Measurements from ENCODE around the gene GBF1. TPM values are rescaled to one million over a fixed set of nuclear protein-coding genes. Genes with fewer than 3 reads are reported as not detected.

The GBF1 gene
- total RNA-seq, 1 donor, result 52.1 TPM

GRCh38 chr10:102426803-102427287 lies 181.5 kb downstream of the GBF1 start:
- TF ChIP-seq CTCF (IDR thresholded peaks at IDR 0.05; ENCODE audit: insufficient read depth, low read length), result no peak
- no peak overlapping the region for H3K4me3 ChIP-seq (ENCODE audit: low read depth, low read length)
- DNase-seq (ENCODE audit: low read depth), result no peak

GRCh38 chr10:102429468-102429867 lies 184.1 kb downstream of the GBF1 start:
- no peak for TF ChIP-seq CTCF (IDR thresholded peaks at IDR 0.05; ENCODE audit: insufficient read depth, low read length)
- no peak overlapping the region for H3K4me3 ChIP-seq (ENCODE audit: low read depth, low read length)
- no peak for DNase-seq (ENCODE audit: low read depth)

- TF ChIP-seq CTCF (IDR thresholded peaks at IDR 0.05; ENCODE audit: insufficient read depth, low read length), result peak; percentile 3
- peak overlapping the region; percentile 95 for H3K4me3 ChIP-seq (ENCODE audit: low read depth, low read length)
- DNase-seq (ENCODE audit: low read depth), result peak; percentile 54
Measured at GRCh38 chr10:102431452-102432124, 186.3 kb downstream of the GBF1 start.

Other genes with a start within 250 kb of the GBF1 start
- gene ARMH3, start 189.4 kb upstream of the GBF1 start, total RNA-seq (ENCODE audit: low replicate concordance), result 13.6 and 25.3 TPM in 2 replicates
- 18.2 and 37.0 TPM in 2 replicates for gene HPS6, start 180.2 kb upstream of the GBF1 start, total RNA-seq (ENCODE audit: low replicate concordance)
- 28.3 and 35.6 TPM in 2 replicates for gene LDB1, start 125.2 kb upstream of the GBF1 start, total RNA-seq (ENCODE audit: low replicate concordance)
- 14.3 and 22.8 TPM in 2 replicates for gene PPRC1, start 112.5 kb upstream of the GBF1 start, total RNA-seq (ENCODE audit: low replicate concordance)
- 37.2 and 45.3 TPM in 2 replicates for gene NOLC1, start 93.1 kb upstream of the GBF1 start, total RNA-seq (ENCODE audit: low replicate concordance)
- gene ELOVL3, start 19.2 kb upstream of the GBF1 start, total RNA-seq (ENCODE audit: low replicate concordance), result 0.09 TPM in 1 of 2 replicates, not detected in the other
- not detected in 2 replicates for gene PITX3, start 4.0 kb upstream of the GBF1 start, total RNA-seq (ENCODE audit: low replicate concordance)
- 9.0 and 16.2 TPM in 2 replicates for gene NFKB2, start 150.2 kb downstream of the GBF1 start, total RNA-seq (ENCODE audit: low replicate concordance)
- gene PSD, start 173.3 kb downstream of the GBF1 start, total RNA-seq (ENCODE audit: low replicate concordance), result 0.18 and 1.3 TPM in 2 replicates
- gene FBXL15, start 175.3 kb downstream of the GBF1 start, total RNA-seq (ENCODE audit: low replicate concordance), result 5.2 and 39.6 TPM in 2 replicates
- gene CUEDC2, start 187.0 kb downstream of the GBF1 start, total RNA-seq (ENCODE audit: low replicate concordance), result 40.9 and 61.4 TPM in 2 replicates
- gene C10orf95, start 206.0 kb downstream of the GBF1 start, total RNA-seq (ENCODE audit: low replicate concordance), result not detected in 2 replicates